WTC11 (cell line): ENCODE data around the gene TEX54. TPM values are rescaled to one million over a fixed set of nuclear protein-coding genes. Genes with fewer than 3 reads are reported as not detected.

ENCODE experiments used
- ATAC-seq: fragments of 200-7000 bp; cut with Tn5 transposase; 2 replicates; pipeline ENCODE4 v1.10.0; 2021; ENCODE audit warnings: mild to moderate bottlenecking, moderate library complexity
- CTCF ChIA-PET: fragments of 300-600 bp; sonication (Branson Sonifier 250); formaldehyde crosslinking; loops from one replicate; lab custom pipeline; 2021; ENCODE audit warnings: antibody characterized with exemption; lab: Charles Lee
- POLR2A ChIA-PET: fragments of 350-600 bp; sonication (Branson Sonifier 250); formaldehyde crosslinking; loops from one replicate; lab custom pipeline; 2021; ENCODE audit warnings: antibody characterized with exemption; lab: Charles Lee
- DNase-seq: peaks from one replicate; pipeline ENCODE4 v3.0.0; 2021; ENCODE audit warnings: low spot score
- H3K27ac Mint-ChIP-seq: 2 replicates; pipeline ENCODE4 v1.8.0; 2021; ENCODE audit warnings: mixed read lengths
- H3K27me3 Mint-ChIP-seq: 2 replicates; pipeline ENCODE4 v1.8.0; 2021; ENCODE audit warnings: low read depth, mild to moderate bottlenecking, moderate library complexity, mixed read lengths
- H3K36me3 Mint-ChIP-seq: 2 replicates; pipeline ENCODE4 v1.8.0; 2021; ENCODE audit warnings: mixed read lengths
- H3K4me1 Mint-ChIP-seq: 2 replicates; pipeline ENCODE4 v1.8.0; 2022; ENCODE audit warnings: mixed read lengths
- H3K4me3 Mint-ChIP-seq: 2 replicates; pipeline ENCODE4 v1.8.0; 2021; ENCODE audit warnings: mild to moderate bottlenecking, moderate library complexity, mixed read lengths
- H3K9me3 Mint-ChIP-seq: 2 replicates; pipeline ENCODE4 v1.8.0; 2021; ENCODE audit warnings: mixed read lengths
- ATF1 ChIP-seq: sonication (generic); formaldehyde crosslinking; IDR thresholded peaks from 2 replicates; pipeline ENCODE4 v1.8.1; 2023; ENCODE audit warnings: mild to moderate bottlenecking, moderate library complexity, missing genetic modification reagents
- EMX1 ChIP-seq: fragments of 250-450 bp; sonication (Bioruptor Pico); IDR thresholded peaks from 2 replicates; pipeline ENCODE4 v1.8.0; 2021; ENCODE audit warnings: mild to moderate bottlenecking
- ETV6 ChIP-seq: sonication (generic); formaldehyde crosslinking; IDR thresholded peaks from 2 replicates; pipeline ENCODE4 v1.8.1; 2022; ENCODE audit warnings: mild to moderate bottlenecking, missing genetic modification reagents
- FOXK1 ChIP-seq: sonication (generic); formaldehyde crosslinking; IDR thresholded peaks from 2 replicates; pipeline ENCODE4 v1.8.0; 2022; ENCODE audit warnings: mild to moderate bottlenecking, moderate library complexity, missing genetic modification reagents
- FOXP1 ChIP-seq: sonication (generic); formaldehyde crosslinking; IDR thresholded peaks from 2 replicates; pipeline ENCODE4 v1.8.0; 2022; ENCODE audit warnings: missing genetic modification reagents, mild to moderate bottlenecking, moderate library complexity, borderline replicate concordance
- GRHL2 ChIP-seq: fragments of 250-450 bp; sonication (Bioruptor Pico); IDR thresholded peaks from 2 replicates; pipeline ENCODE4 v1.8.0; 2022; ENCODE audit warnings: mild to moderate bottlenecking, moderate library complexity; ENCODE audit not compliant: insufficient replicate concordance, severe bottlenecking
- GTF2I ChIP-seq: fragments of 250-450 bp; sonication (Bioruptor Pico); conservative IDR thresholded peaks from 2 replicates; pipeline ENCODE4 v1.4.0; 2021; ENCODE audit warnings: mild to moderate bottlenecking
- JAZF1 ChIP-seq: fragments of 250-450 bp; sonication (Bioruptor Pico); IDR thresholded peaks from 2 replicates; pipeline ENCODE4 v1.9.0; 2021; ENCODE audit warnings: moderate library complexity, mild to moderate bottlenecking, inconsistent platforms
- JUN ChIP-seq: sonication (generic); formaldehyde crosslinking; IDR thresholded peaks from 2 replicates; pipeline ENCODE4 v1.8.0; 2023; ENCODE audit warnings: mild to moderate bottlenecking, missing genetic modification reagents
- MXD4 ChIP-seq: fragments of 250-450 bp; sonication (Bioruptor Pico); IDR thresholded peaks from 2 replicates; pipeline ENCODE4 v1.8.0; 2021; ENCODE audit warnings: mild to moderate bottlenecking, moderate library complexity, borderline replicate concordance
- NFE2L1 ChIP-seq: sonication (generic); formaldehyde crosslinking; IDR thresholded peaks from 2 replicates; pipeline ENCODE4 v1.8.1; 2023; ENCODE audit warnings: missing genetic modification reagents
- NFYB ChIP-seq: sonication (generic); formaldehyde crosslinking; conservative IDR thresholded peaks from 2 replicates; pipeline ENCODE4 v1.8.0; 2022; ENCODE audit warnings: low read depth, missing genetic modification reagents
- NR1H2 ChIP-seq: sonication (generic); formaldehyde crosslinking; IDR thresholded peaks from 2 replicates; pipeline ENCODE4 v1.9.0; 2021; ENCODE audit warnings: mild to moderate bottlenecking, moderate library complexity, missing genetic modification reagents
- NR3C1 ChIP-seq: sonication (generic); formaldehyde crosslinking; conservative IDR thresholded peaks from 2 replicates; pipeline ENCODE4 v1.8.1; 2023; ENCODE audit warnings: low read depth, mild to moderate bottlenecking, missing genetic modification reagents
- RELA ChIP-seq: sonication (generic); formaldehyde crosslinking; IDR thresholded peaks from 2 replicates; pipeline ENCODE4 v1.8.1; 2022; ENCODE audit warnings: missing genetic modification reagents, mild to moderate bottlenecking, borderline replicate concordance
- SMAD4 ChIP-seq: sonication (generic); formaldehyde crosslinking; IDR thresholded peaks from 2 replicates; pipeline ENCODE4 v1.8.0; 2022; ENCODE audit warnings: mild to moderate bottlenecking, missing genetic modification reagents
- SOX15 ChIP-seq: fragments of 250-450 bp; sonication (Bioruptor Pico); IDR thresholded peaks from 2 replicates; pipeline ENCODE4 v1.9.0; 2021; ENCODE audit warnings: mild to moderate bottlenecking
- TCF7 ChIP-seq: sonication (generic); formaldehyde crosslinking; IDR thresholded peaks from 2 replicates; pipeline ENCODE4 v1.8.0; 2022; ENCODE audit warnings: mild to moderate bottlenecking, low read depth, missing genetic modification reagents, moderate library complexity
- ZNF263 ChIP-seq: sonication (generic); formaldehyde crosslinking; IDR thresholded peaks from 2 replicates; pipeline ENCODE4 v1.8.1; 2022; ENCODE audit warnings: low read depth, mild to moderate bottlenecking, moderate library complexity, missing genetic modification reagents
- ZNF416 ChIP-seq: fragments of 250-450 bp; sonication (Bioruptor Pico); IDR thresholded peaks from 2 replicates; pipeline ENCODE4 v1.9.0; 2021; ENCODE audit warnings: mild to moderate bottlenecking, inconsistent platforms
- ZNF671 ChIP-seq: fragments of 250-450 bp; sonication (Bioruptor Pico); IDR thresholded peaks from 2 replicates; pipeline ENCODE4 v1.8.0; 2021; ENCODE audit warnings: mild to moderate bottlenecking
- total RNA-seq: library from RNA; stranded (reverse); gene quantifications from 3 replicates; pipeline ENCODE4 v1.2.3, GENCODE V29; 2021
- TF ChIP-seq, protein P1 (sequence below): sonication (generic); formaldehyde crosslinking; IDR thresholded peaks from 2 replicates; pipeline ENCODE4 v1.8.1; 2022; ENCODE audit warnings: low read depth, mild to moderate bottlenecking, moderate library complexity, missing genetic modification reagents, borderline replicate concordance
- TF ChIP-seq, protein P2 (sequence below): sonication (generic); formaldehyde crosslinking; IDR thresholded peaks from 2 replicates; pipeline ENCODE4 v1.8.0; 2022; ENCODE audit warnings: mild to moderate bottlenecking, missing genetic modification reagents
- TF ChIP-seq, protein P3 (sequence below): sonication (generic); formaldehyde crosslinking; IDR thresholded peaks from 2 replicates; pipeline ENCODE4 v1.8.1; 2022; ENCODE audit warnings: mild to moderate bottlenecking, missing genetic modification reagents, moderate library complexity, borderline replicate concordance
- TF ChIP-seq, protein P4 (sequence below): sonication (generic); formaldehyde crosslinking; IDR thresholded peaks from 2 replicates; pipeline ENCODE4 v1.8.0; 2022; ENCODE audit warnings: mild to moderate bottlenecking, missing genetic modification reagents
- TF ChIP-seq, protein P5 (sequence below): sonication (generic); formaldehyde crosslinking; IDR thresholded peaks from 2 replicates; pipeline ENCODE4 v1.8.1; 2023; ENCODE audit warnings: mild to moderate bottlenecking, missing genetic modification reagents, moderate library complexity
- TF ChIP-seq, protein P6 (sequence below): sonication (generic); formaldehyde crosslinking; IDR thresholded peaks from 2 replicates; pipeline ENCODE4 v1.8.0; 2022; ENCODE audit warnings: missing genetic modification reagents
- TF ChIP-seq, protein P7 (sequence below): sonication (generic); formaldehyde crosslinking; IDR thresholded peaks from 2 replicates; pipeline ENCODE4 v1.8.1; 2023; ENCODE audit warnings: mild to moderate bottlenecking, moderate library complexity, missing genetic modification reagents

Gene TEX54
- total RNA-seq, 1 experiment from 2014 or later, result not detected

DNA sequence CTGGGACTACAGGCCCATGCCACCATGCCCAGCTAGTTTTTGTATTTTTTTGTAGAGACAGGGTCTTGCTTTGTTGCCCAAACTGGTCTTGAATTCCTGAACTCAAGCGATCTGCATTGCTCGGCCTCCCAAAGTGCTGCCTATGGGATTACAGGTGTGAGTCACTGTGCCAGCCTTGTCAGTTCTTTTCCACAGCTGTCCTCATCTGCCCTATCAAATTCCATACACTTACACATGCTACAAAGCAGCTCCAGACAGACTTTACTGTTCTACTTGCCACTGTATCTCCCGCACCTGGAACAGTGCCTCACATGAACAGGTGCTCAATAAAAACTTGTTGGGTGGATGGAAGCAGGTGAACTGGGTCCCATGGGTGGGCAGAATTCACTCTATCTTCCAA, 9.0 kb downstream of the TEX54 start (continued):
- TF ChIP-seq, protein P1, sequence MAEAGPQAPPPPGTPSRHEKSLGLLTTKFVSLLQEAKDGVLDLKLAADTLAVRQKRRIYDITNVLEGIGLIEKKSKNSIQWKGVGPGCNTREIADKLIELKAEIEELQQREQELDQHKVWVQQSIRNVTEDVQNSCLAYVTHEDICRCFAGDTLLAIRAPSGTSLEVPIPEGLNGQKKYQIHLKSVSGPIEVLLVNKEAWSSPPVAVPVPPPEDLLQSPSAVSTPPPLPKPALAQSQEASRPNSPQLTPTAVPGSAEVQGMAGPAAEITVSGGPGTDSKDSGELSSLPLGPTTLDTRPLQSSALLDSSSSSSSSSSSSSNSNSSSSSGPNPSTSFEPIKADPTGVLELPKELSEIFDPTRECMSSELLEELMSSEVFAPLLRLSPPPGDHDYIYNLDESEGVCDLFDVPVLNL (CRISPR knock-in tag), result no peak
- TF ChIP-seq ZNF263 (CRISPR knock-in tag), result no peak
- no peak for TF ChIP-seq NR1H2 (CRISPR knock-in tag)
- TF ChIP-seq NFE2L1 (CRISPR knock-in tag), result no peak
- TF ChIP-seq RELA (CRISPR knock-in tag), result no peak
- TF ChIP-seq SOX15 (CRISPR knock-in tag), result no peak
- TF ChIP-seq EMX1, result no peak
- TF ChIP-seq, protein P2, sequence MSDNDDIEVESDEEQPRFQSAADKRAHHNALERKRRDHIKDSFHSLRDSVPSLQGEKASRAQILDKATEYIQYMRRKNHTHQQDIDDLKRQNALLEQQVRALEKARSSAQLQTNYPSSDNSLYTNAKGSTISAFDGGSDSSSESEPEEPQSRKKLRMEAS (CRISPR knock-in tag), result no peak
- no peak for TF ChIP-seq NR3C1 (CRISPR knock-in tag)
- no peak for TF ChIP-seq MXD4 (CRISPR knock-in tag)
- TF ChIP-seq ETV6 (CRISPR knock-in tag), result no peak
- no peak for TF ChIP-seq GRHL2

DNA sequence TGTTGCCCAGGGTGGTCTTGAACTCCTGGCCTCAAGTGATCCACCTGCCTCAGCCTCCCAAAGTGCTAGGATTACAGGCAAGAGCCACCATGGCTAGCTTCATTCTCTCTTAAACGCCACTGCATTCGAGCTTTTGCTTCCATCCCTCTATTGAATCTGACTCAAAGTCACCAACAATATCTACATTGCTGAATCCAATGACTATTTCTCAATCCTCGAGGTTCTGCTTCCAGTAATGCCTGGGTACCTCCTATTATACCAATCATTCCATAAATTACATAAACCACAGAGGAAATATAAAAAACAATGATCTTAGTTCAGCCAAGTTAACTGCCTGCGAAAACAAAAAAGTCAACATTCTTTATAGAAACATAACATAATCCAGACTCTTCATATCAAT, 15.5 kb downstream of the TEX54 start:
- DNase-seq (no peak), ATAC-seq (no peak)
- no peaks in the 10 kb centered on the region for H3K27me3 Mint-ChIP-seq
- no peak overlapping the region; the same call in 1 of the 2 replicates for H3K27ac Mint-ChIP-seq
- ChIA-PET POLR2A (interaction anchor here (0.7 to 1.0 kb wide), 2 partner anchors 8 to 12 kb away, joined by 3 to 6 read pairs; partner anchors contain the start of gene NXF1), CTCF (no interaction called here)
- peaks cover 18% of the 10 kb centered on the region for H3K36me3 Mint-ChIP-seq
- TF ChIP-seq GTF2I (CRISPR knock-in tag), result no peak
- TF ChIP-seq SMAD4 (CRISPR knock-in tag), result no peak
- no peak for TF ChIP-seq ZNF671
- no peak for TF ChIP-seq ATF1
- no peak for TF ChIP-seq TCF7 (CRISPR knock-in tag)
- TF ChIP-seq FOXK1, result no peak
- no peak for TF ChIP-seq NR1H2 (CRISPR knock-in tag)
- H3K4me3 Mint-ChIP-seq, result no peak overlapping the region
- no peaks in the 10 kb centered on the region for H3K9me3 Mint-ChIP-seq
- H3K4me1 Mint-ChIP-seq, result no peaks in the 10 kb centered on the region

DNA sequence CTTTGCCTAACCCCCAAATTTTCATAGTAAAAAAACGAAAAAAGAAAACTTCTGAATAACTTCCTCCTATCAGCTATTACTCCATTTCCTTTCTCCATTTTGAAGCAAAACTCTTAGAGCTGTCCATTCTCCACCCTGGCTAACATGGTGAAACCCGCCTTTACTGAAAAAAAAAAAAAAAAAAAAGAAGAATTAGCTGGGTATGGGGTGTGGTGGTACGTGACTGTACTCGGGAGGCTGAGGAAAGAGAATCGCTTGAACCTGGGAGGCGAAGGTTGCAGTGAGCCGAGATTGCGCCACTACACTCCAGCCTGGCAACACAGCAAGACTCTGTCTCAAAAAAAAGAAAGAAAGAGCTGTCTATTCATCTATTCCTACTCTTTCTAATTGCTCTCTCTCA, 16.1 kb downstream of the TEX54 start:
- Mint-ChIP-seq H3K4me3 (no peak overlapping the region), H3K9me3 (no peaks in the 10 kb centered on the region), H3K27me3 (no peaks in the 10 kb centered on the region), H3K27ac (no peak overlapping the region), H3K36me3 (peaks cover 18% of the 10 kb centered on the region), H3K4me1 (no peaks in the 10 kb centered on the region)
- DNase-seq (no peak), ATAC-seq (no peak)
- ChIA-PET POLR2A (interaction anchor here (0.7 to 1.0 kb wide), 2 partner anchors 9 to 11 kb away, joined by 3 to 6 read pairs; partner anchors contain the start of gene NXF1), CTCF (no interaction called here)
- TF ChIP-seq, protein P3, sequence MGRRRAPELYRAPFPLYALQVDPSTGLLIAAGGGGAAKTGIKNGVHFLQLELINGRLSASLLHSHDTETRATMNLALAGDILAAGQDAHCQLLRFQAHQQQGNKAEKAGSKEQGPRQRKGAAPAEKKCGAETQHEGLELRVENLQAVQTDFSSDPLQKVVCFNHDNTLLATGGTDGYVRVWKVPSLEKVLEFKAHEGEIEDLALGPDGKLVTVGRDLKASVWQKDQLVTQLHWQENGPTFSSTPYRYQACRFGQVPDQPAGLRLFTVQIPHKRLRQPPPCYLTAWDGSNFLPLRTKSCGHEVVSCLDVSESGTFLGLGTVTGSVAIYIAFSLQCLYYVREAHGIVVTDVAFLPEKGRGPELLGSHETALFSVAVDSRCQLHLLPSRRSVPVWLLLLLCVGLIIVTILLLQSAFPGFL, result no peak
- TF ChIP-seq, protein P4, sequence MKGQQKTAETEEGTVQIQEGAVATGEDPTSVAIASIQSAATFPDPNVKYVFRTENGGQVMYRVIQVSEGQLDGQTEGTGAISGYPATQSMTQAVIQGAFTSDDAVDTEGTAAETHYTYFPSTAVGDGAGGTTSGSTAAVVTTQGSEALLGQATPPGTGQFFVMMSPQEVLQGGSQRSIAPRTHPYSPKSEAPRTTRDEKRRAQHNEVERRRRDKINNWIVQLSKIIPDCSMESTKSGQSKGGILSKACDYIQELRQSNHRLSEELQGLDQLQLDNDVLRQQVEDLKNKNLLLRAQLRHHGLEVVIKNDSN (CRISPR knock-in tag), result no peak
- TF ChIP-seq, protein P5, sequence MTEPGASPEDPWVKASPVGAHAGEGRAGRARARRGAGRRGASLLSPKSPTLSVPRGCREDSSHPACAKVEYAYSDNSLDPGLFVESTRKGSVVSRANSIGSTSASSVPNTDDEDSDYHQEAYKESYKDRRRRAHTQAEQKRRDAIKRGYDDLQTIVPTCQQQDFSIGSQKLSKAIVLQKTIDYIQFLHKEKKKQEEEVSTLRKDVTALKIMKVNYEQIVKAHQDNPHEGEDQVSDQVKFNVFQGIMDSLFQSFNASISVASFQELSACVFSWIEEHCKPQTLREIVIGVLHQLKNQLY (CRISPR knock-in tag), result no peak
- no peak for TF ChIP-seq ZNF416 (CRISPR knock-in tag)
- TF ChIP-seq TCF7 (CRISPR knock-in tag), result no peak
- TF ChIP-seq, protein P6, sequence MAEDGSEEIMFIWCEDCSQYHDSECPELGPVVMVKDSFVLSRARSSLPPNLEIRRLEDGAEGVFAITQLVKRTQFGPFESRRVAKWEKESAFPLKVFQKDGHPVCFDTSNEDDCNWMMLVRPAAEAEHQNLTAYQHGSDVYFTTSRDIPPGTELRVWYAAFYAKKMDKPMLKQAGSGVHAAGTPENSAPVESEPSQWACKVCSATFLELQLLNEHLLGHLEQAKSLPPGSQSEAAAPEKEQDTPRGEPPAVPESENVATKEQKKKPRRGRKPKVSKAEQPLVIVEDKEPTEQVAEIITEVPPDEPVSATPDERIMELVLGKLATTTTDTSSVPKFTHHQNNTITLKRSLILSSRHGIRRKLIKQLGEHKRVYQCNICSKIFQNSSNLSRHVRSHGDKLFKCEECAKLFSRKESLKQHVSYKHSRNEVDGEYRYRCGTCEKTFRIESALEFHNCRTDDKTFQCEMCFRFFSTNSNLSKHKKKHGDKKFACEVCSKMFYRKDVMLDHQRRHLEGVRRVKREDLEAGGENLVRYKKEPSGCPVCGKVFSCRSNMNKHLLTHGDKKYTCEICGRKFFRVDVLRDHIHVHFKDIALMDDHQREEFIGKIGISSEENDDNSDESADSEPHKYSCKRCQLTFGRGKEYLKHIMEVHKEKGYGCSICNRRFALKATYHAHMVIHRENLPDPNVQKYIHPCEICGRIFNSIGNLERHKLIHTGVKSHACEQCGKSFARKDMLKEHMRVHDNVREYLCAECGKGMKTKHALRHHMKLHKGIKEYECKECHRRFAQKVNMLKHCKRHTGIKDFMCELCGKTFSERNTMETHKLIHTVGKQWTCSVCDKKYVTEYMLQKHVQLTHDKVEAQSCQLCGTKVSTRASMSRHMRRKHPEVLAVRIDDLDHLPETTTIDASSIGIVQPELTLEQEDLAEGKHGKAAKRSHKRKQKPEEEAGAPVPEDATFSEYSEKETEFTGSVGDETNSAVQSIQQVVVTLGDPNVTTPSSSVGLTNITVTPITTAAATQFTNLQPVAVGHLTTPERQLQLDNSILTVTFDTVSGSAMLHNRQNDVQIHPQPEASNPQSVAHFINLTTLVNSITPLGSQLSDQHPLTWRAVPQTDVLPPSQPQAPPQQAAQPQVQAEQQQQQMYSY (CRISPR knock-in tag), result no peak
- TF ChIP-seq NFYB (CRISPR knock-in tag), result no peak
- TF ChIP-seq, protein P7, sequence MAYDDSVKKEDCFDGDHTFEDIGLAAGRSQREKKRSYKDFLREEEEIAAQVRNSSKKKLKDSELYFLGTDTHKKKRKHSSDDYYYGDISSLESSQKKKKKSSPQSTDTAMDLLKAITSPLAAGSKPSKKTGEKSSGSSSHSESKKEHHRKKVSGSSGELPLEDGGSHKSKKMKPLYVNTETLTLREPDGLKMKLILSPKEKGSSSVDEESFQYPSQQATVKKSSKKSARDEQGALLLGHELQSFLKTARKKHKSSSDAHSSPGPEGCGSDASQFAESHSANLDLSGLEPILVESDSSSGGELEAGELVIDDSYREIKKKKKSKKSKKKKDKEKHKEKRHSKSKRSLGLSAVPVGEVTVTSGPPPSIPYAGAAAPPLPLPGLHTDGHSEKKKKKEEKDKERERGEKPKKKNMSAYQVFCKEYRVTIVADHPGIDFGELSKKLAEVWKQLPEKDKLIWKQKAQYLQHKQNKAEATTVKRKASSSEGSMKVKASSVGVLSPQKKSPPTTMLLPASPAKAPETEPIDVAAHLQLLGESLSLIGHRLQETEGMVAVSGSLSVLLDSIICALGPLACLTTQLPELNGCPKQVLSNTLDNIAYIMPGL (CRISPR knock-in tag), result no peak
- TF ChIP-seq FOXP1 (CRISPR knock-in tag), result no peak
- TF ChIP-seq JUN (CRISPR knock-in tag), result no peak
- TF ChIP-seq JAZF1, result no peak
